ENCODE data around the gene ME2.

DNA sequence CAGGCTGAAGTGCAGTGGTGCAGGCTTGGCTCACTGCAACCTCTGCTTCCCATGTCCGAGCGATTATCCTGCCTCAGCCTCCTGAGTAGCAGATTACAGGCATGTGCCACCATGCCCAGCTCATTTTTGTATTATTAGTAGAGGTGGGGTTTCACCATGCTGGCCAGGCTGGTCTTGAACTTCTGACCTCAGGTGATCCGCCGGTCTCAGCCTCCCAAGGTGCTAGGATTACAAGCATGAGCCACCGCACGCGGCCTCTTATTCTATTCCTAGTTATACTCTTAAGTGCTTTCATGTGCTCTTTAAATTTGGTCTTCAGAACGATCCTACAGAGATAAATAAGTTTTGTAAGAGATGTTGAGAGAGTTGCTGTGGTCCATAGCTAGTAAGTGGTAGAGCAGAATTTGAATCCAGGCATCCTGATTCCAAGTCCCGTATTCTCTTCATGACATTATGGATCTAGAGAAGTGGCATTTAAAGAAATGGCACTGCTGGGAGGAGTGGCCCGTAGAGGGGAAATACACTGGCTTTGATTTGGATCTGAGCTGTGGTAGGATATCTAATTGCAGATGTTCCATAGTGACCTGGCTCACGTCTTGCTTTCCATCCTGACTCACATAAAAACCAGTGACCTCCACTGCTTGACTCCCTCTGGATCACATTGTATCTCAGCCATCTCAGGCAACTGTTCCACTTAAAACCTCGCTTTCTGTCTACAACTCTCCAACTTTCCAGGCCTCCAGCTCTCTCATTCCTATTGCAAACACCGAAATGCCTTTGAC lies 22.8 kb upstream of the ME2 start:
- no peak for TF ChIP-seq POLR2A (IDR thresholded peaks at IDR 0.05)
- TF ChIP-seq, protein P1, sequence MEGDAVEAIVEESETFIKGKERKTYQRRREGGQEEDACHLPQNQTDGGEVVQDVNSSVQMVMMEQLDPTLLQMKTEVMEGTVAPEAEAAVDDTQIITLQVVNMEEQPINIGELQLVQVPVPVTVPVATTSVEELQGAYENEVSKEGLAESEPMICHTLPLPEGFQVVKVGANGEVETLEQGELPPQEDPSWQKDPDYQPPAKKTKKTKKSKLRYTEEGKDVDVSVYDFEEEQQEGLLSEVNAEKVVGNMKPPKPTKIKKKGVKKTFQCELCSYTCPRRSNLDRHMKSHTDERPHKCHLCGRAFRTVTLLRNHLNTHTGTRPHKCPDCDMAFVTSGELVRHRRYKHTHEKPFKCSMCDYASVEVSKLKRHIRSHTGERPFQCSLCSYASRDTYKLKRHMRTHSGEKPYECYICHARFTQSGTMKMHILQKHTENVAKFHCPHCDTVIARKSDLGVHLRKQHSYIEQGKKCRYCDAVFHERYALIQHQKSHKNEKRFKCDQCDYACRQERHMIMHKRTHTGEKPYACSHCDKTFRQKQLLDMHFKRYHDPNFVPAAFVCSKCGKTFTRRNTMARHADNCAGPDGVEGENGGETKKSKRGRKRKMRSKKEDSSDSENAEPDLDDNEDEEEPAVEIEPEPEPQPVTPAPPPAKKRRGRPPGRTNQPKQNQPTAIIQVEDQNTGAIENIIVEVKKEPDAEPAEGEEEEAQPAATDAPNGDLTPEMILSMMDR (IDR thresholded peaks at IDR 0.05) = no peak

Measured in body of pancreas (tissue), 4 donors.